ENCODE measurements around the gene SLC30A10. TPM values are rescaled to one million over a fixed set of nuclear protein-coding genes. Genes with fewer than 3 reads are reported as not detected.
A peak's percentile ranks its signal among the peaks of the same experiment; 100 is the strongest.

Gene SLC30A10
- polyA plus RNA-seq (2013, experiment 1 of 2), result 0.15 TPM
- not detected for polyA plus RNA-seq (2013, experiment 2 of 2)

DNA sequence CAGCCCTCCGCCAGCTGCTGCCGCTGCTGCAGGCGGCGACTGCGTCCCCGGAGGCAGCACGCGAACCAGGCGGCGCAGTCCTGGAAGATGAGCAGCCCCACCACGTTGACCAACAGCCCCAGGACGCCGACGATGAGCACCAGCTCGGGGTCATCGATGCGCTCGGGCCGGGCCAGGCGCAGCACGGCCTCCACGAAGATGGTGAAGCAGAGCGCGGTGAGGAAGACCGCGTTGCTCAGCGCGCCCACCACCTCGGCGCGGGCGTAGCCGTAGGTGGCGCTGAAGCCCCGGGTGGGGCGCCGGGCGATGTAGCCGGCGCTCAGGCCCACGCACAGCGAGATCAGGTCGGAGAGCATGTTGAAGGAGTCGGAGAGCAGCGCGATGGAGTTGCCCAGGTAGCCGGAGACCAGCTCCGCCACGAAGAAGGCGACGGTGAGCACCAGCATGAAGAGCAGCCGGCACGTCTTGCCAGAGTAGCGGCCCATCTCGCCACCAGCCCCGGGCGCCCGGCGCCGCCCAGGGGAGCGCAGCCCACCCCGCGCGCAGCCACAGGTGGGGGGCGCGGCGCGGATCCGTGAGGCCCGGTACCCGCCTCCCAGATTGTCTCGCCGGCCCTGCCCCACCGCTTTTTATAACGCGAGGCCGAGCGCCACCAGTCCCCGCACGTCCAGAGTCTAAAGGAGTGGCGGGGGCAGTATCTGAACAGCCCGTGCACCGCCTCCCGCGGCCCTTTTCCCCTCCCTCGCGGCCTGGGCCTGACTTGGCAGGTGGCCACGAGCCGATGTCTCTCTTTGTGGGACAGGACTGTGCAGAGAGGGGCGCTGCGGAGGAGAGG is at the start of gene SLC30A10:
Gene SLC30A10, minus strand, starts transcription at position 602 of the 835 bp plus-strand sequence. Its CDS starts 117 bp downstream, at position 485.
- H3K27me3 ChIP-seq (ENCODE audit: insufficient read depth, low read length), result peaks cover 34% of the 10 kb centered on the region
- 1% methylated on average over 91 of the region's 91 CpGs for WGBS
- no peak within 1 kb of the TSS for H3K27ac ChIP-seq (ENCODE audit: low read depth, low read length)
- H3K4me1 ChIP-seq (ENCODE audit: insufficient read depth, low read length), result no peaks in the 10 kb centered on the region
- H3K9ac ChIP-seq (ENCODE audit: low read depth, low read length), result peak within 1 kb of the TSS; percentile 17; the same call in 1 of the 2 replicates
- H3K9me3 ChIP-seq (ENCODE audit: insufficient read depth, low read depth, low read length), result no peaks in the 10 kb centered on the region
- H3K4me3 ChIP-seq (ENCODE audit: low read length), result peak within 1 kb of the TSS; percentile 72
- H3K36me3 ChIP-seq (ENCODE audit: insufficient read depth, low read length), result no peaks in the 10 kb centered on the region

DNA sequence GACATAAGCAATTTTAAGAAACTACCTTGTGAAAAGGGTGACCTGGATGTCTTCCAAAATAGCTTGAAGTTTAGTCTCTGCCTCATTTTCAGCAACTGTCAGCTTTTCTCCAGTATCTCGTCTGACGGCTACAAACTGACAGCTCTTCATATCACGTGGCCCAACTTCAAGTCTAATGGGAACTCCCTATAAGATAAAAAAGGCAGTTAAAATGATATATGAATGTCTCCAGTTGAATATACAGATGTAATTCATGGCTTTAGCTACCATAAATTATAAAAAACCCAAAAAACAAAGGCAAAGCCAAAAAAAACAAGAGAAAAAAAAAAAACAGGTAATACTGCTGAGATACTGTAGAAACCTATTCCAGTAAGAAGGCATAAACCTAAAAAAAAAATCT is 44.9 kb upstream of the SLC30A10 start:
- 98% methylated on average over 2 of the region's 3 CpGs for WGBS
- Histone ChIP-seq H3K4me3 (ENCODE audit: low read length) (no peak overlapping the region), H3K9ac (ENCODE audit: low read depth, low read length) (no peak overlapping the region)

DNA sequence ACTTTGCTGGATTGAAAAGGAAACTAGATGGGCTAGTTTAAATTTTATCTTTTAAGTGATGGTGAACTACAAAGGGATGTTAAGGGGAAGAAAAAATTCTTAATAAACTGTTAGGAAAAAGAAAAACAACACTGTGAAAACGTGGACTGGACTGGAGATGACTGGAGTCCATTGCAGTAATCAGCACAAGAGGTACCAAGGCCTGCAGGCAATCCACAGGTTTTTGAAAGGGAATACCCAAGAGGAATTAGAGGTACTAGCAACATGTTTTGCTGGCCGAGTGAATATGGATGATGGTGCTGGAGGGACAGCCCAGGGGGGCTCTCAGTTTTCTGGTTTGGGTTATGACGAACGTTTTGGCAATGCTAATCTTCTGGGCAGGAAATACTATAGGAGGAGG is 39.0 kb upstream of the SLC30A10 start:
- no peaks in the 10 kb centered on the region for H3K4me1 ChIP-seq (ENCODE audit: insufficient read depth, low read length)

More for the DNA sequence above, 44.9 kb upstream of the SLC30A10 start:
- Histone ChIP-seq H3K27me3 (ENCODE audit: insufficient read depth, low read length) (no peaks in the 10 kb centered on the region), H3K4me1 (ENCODE audit: insufficient read depth, low read length) (no peaks in the 10 kb centered on the region), H3K36me3 (ENCODE audit: insufficient read depth, low read length) (peaks cover 79% of the 10 kb centered on the region), H3K27ac (ENCODE audit: low read depth, low read length) (no peak overlapping the region), H3K9me3 (ENCODE audit: insufficient read depth, low read depth, low read length) (no peaks in the 10 kb centered on the region)

DNA sequence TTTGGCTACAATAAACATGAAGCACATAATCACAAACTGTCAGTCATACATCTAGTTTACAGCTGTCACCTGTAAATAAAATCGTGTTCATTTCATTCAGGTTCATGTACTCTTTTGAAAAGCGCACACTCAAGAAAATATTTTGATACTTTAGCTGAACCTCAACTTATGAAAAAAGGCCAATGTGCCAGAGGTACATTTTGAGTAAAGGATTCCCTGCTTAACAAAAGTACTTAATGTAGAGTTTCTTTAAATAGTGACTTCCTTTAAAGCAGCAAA is 37.7 kb upstream of the SLC30A10 start:
- Histone ChIP-seq H3K4me3 (ENCODE audit: low read length) (no peak overlapping the region), H3K4me1 (ENCODE audit: insufficient read depth, low read length) (no peaks in the 10 kb centered on the region), H3K36me3 (ENCODE audit: insufficient read depth, low read length) (peaks cover 29% of the 10 kb centered on the region), H3K27ac (ENCODE audit: low read depth, low read length) (no peak overlapping the region), H3K9me3 (ENCODE audit: insufficient read depth, low read depth, low read length) (no peaks in the 10 kb centered on the region), H3K27me3 (ENCODE audit: insufficient read depth, low read length) (no peaks in the 10 kb centered on the region), H3K9ac (ENCODE audit: low read depth, low read length) (no peak overlapping the region)
- 89% methylated on average over 2 of the region's 2 CpGs for WGBS

More for the DNA sequence above, 39.0 kb upstream of the SLC30A10 start:
- H3K9ac ChIP-seq (ENCODE audit: low read depth, low read length), result no peak overlapping the region
- no peaks in the 10 kb centered on the region for H3K9me3 ChIP-seq (ENCODE audit: insufficient read depth, low read depth, low read length)
- H3K27ac ChIP-seq (ENCODE audit: low read depth, low read length), result no peak overlapping the region
- H3K36me3 ChIP-seq (ENCODE audit: insufficient read depth, low read length), result peaks cover 41% of the 10 kb centered on the region
- WGBS, result 89% methylated on average over 4 of the region's 4 CpGs
- H3K4me3 ChIP-seq (ENCODE audit: low read length), result no peak overlapping the region
- no peaks in the 10 kb centered on the region for H3K27me3 ChIP-seq (ENCODE audit: insufficient read depth, low read length)

DNA sequence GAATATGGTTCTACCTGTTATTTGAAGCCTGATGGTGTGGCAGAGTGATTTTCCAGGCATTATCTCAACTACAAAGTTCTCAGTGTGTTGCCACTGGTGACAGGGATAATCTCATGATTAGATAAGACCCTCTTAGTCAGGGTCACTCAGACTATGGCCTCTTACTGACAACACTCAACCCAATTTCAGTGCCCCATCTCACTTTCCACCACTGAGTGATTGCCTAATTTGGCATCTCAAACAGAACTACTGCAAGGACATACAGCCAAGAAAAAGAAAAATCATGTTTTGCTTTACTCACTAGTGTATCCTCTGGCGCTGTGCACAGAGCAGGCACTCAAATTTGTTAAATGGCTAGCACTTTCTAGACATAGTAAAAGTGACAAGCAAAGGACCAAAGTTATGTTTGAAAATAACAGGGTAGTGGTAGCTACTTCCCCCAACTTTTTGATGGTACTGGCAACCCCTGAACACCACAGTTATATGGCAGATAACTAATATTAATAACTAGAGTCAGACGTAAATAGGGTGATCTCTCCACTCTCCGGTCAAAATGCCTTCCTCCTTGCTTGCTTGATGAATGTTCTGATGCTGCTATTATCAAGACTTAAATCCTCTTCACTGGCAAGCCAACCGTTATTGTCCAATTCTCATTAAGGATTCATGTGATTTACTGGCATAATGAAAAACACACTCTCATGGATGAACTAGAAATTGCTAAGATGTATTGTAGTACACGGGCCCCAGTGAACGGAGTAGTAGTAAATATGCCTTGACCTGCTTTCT is 37.1 kb upstream of the SLC30A10 start:
- no peak overlapping the region for H3K9ac ChIP-seq (ENCODE audit: low read depth, low read length)
- no peaks in the 10 kb centered on the region for H3K4me1 ChIP-seq (ENCODE audit: insufficient read depth, low read length)
- H3K27ac ChIP-seq (ENCODE audit: low read depth, low read length), result no peak overlapping the region
- 87% methylated on average over 6 of the region's 6 CpGs for WGBS
- H3K27me3 ChIP-seq (ENCODE audit: insufficient read depth, low read length), result no peaks in the 10 kb centered on the region
- H3K9me3 ChIP-seq (ENCODE audit: insufficient read depth, low read depth, low read length), result no peaks in the 10 kb centered on the region
- no peak overlapping the region for H3K4me3 ChIP-seq (ENCODE audit: low read length)
- H3K36me3 ChIP-seq (ENCODE audit: insufficient read depth, low read length), result peaks cover 26% of the 10 kb centered on the region

DNA sequence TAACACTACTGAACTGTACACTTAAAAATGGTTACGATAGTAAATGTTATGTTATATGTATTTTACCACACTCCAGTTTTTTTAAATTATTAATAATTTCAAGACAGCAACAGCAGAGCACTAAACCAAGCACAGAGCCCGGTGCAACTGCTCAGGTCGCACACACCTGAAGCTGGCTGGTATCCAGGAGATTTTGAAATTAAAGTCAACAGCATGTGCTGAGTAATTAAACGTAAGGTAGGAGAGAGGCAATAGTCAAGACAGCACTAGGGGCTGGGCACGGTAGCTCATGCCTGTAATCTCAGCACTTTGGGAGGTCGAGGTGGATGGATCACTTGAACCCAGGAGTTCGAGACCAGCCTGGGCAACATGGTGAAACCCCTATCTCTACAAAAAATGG is 35.1 kb upstream of the SLC30A10 start:
- H3K27me3 ChIP-seq (ENCODE audit: insufficient read depth, low read length), result no peaks in the 10 kb centered on the region
- no peak overlapping the region for H3K27ac ChIP-seq (ENCODE audit: low read depth, low read length)
- H3K4me1 ChIP-seq (ENCODE audit: insufficient read depth, low read length), result no peaks in the 10 kb centered on the region
- WGBS, result 94% methylated on average over 6 of the region's 7 CpGs
- peaks cover 6% of the 10 kb centered on the region for H3K36me3 ChIP-seq (ENCODE audit: insufficient read depth, low read length)
- H3K4me3 ChIP-seq (ENCODE audit: low read length), result no peak overlapping the region
- no peak overlapping the region for H3K9ac ChIP-seq (ENCODE audit: low read depth, low read length)
- H3K9me3 ChIP-seq (ENCODE audit: insufficient read depth, low read depth, low read length), result no peaks in the 10 kb centered on the region

DNA sequence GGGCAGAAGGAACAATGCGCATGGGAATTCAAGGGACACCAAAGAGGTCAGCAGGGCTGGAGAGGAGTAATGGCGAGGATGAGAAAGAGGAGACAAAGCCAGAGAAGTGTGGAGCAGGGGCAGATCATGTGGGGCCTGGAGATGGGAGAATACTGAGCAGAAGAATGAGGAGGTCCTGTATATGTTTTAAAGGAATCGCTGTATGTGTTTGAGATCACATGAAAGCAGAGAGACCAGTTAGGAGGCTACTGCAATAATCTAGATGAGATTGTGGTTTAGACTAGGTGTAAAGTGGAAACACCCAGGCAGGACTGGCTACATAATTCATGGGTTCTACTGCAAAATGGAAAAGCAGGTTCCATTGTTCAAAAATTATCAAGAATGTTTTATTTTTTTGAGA is 33.3 kb upstream of the SLC30A10 start:
- H3K27me3 ChIP-seq (ENCODE audit: insufficient read depth, low read length), result no peaks in the 10 kb centered on the region
- 96% methylated on average over 3 of the region's 3 CpGs for WGBS
- no peaks in the 10 kb centered on the region for H3K36me3 ChIP-seq (ENCODE audit: insufficient read depth, low read length)
- H3K27ac ChIP-seq (ENCODE audit: low read depth, low read length), result no peak overlapping the region
- H3K9ac ChIP-seq (ENCODE audit: low read depth, low read length), result no peak overlapping the region
- no peaks in the 10 kb centered on the region for H3K4me1 ChIP-seq (ENCODE audit: insufficient read depth, low read length)
- H3K9me3 ChIP-seq (ENCODE audit: insufficient read depth, low read depth, low read length), result no peaks in the 10 kb centered on the region
- H3K4me3 ChIP-seq (ENCODE audit: low read length), result no peak overlapping the region

DNA sequence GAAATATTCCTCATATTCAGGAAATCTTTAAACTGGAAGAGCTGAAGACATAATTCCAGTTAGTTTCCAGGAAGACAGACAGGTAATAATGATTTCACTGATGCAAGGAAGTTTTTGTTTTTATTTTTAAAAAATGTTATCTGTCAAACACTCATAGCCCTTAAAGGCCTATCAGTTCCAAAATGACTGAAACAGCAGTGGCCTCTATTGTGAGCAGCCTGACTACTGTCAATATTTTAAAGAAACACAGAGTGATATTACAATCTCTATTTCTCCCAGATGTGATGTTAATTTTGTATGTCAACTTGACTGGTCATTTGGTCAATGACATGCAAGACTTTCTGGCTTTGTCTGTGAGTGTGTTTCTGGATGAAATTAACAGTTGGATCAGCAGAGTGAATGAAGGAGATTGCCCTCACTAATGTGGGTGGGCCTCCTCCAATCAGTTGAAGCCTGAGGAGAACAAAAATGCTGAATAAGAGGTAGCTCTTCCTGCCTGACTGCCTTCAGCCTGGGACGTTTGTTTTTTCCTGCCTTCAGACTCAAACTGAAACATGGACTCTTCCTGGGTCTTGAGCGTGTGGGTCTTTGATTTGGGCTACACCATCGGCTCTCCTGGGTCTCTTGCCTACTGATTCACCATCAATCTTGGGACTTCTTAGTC is 31.3 kb upstream of the SLC30A10 start:
- 89% methylated on average over 3 of the region's 3 CpGs for WGBS
- H3K27ac ChIP-seq (ENCODE audit: low read depth, low read length), result no peak overlapping the region

DNA sequence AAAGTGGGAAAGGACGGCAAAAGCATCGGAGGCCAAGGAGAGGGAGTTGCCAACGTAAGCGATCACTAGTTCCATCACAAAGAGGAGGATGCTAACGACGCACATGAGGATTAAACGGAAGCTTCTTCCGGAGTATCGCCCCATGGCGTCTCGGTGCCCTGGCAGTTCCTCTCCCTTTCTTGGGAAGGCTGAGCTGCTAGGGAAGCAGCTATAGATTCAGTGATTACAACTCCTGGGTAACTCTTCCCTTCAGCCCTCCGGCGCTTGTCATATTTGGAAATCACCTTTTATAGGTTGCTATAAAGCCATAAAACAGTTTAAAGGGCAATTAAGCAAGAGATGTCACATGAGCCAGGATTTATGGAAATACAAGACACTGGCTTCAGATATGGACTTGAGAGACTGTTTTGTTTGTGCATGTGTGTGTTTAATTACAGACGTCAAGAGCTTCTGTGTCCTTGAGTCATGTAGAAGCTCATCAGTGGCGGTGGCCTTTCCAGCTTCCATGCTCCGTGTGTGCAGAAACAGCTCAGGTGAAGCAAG is 30.6 kb upstream of the SLC30A10 start:
- no peaks in the 10 kb centered on the region for H3K27me3 ChIP-seq (ENCODE audit: insufficient read depth, low read length)
- H3K9ac ChIP-seq (ENCODE audit: low read depth, low read length), result no peak overlapping the region
- H3K4me1 ChIP-seq (ENCODE audit: insufficient read depth, low read length), result no peaks in the 10 kb centered on the region
- H3K4me3 ChIP-seq (ENCODE audit: low read length), result no peak overlapping the region
- WGBS, result 96% methylated on average over 16 of the region's 16 CpGs
- H3K27ac ChIP-seq (ENCODE audit: low read depth, low read length), result no peak overlapping the region
- H3K36me3 ChIP-seq (ENCODE audit: insufficient read depth, low read length), result no peaks in the 10 kb centered on the region
- no peaks in the 10 kb centered on the region for H3K9me3 ChIP-seq (ENCODE audit: insufficient read depth, low read depth, low read length)

More for the DNA sequence above, 31.3 kb upstream of the SLC30A10 start:
- Histone ChIP-seq H3K27me3 (ENCODE audit: insufficient read depth, low read length) (no peaks in the 10 kb centered on the region), H3K36me3 (ENCODE audit: insufficient read depth, low read length) (no peaks in the 10 kb centered on the region), H3K4me1 (ENCODE audit: insufficient read depth, low read length) (no peaks in the 10 kb centered on the region), H3K4me3 (ENCODE audit: low read length) (no peak overlapping the region), H3K9me3 (ENCODE audit: insufficient read depth, low read depth, low read length) (no peaks in the 10 kb centered on the region), H3K9ac (ENCODE audit: low read depth, low read length) (no peak overlapping the region)

DNA sequence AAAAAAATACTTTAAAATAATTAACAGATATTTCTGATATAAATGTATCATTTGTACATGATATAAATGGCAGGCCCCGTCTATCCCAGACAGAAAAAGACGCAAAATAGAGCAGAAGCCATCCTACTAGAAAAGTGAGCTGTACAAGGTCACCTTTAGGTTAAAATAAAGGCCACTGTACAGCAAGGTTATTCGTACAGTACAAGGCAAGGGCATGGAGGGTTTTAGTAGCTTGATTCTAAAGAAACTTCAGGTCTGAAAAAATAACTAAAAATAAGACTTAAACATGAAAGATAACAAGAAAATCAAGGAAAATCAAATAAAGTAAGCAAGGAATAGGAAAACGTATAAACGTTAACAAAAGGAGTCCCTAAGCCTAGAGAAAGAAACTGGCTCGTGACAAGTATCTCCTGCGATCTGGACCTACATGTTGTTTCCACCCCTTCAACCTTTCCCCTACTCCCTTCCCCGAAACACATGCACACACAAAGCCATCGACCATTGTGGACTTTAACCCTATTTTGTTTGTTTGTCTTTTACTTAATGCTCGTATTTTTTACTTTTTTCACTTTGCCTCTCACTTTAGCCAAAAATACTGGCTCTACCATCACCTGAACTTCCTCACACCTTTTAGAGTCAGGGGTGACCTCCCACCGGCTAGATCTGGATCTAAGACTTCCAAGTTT is 26.5 kb upstream of the SLC30A10 start:
- Histone ChIP-seq H3K9ac (ENCODE audit: low read depth, low read length) (no peak overlapping the region), H3K4me1 (ENCODE audit: insufficient read depth, low read length) (no peaks in the 10 kb centered on the region), H3K27ac (ENCODE audit: low read depth, low read length) (no peak overlapping the region), H3K36me3 (ENCODE audit: insufficient read depth, low read length) (no peaks in the 10 kb centered on the region), H3K4me3 (ENCODE audit: low read length) (no peak overlapping the region), H3K9me3 (ENCODE audit: insufficient read depth, low read depth, low read length) (no peaks in the 10 kb centered on the region), H3K27me3 (ENCODE audit: insufficient read depth, low read length) (no peaks in the 10 kb centered on the region)
- 94% methylated on average over 11 of the region's 11 CpGs for WGBS

Measured in HUES64 (cell line).